Renal cortex interstitium (tissue), 15 donors: ENCODE results near the gene MGLL. TPM values are rescaled to one million over a fixed set of nuclear protein-coding genes. Genes with fewer than 3 reads are reported as not detected.
A peak's percentile ranks its signal among the peaks of the same experiment; 100 is the strongest.

ENCODE experiments used
- DNase-seq, 11 donors: peaks; one replicate each; pipeline ENCODE4 v3.0.0-alpha.2; 2013; ENCODE audit warnings: low read depth in 9 of 11, low spot score in 4 of 11; ENCODE audit errors: extremely low read depth in 1 of 11
- long read RNA-seq, 16 experiments: transcript quantifications; one replicate each; lab custom pipeline, GENCODE V29; 2026
- polyA plus RNA-seq, 3 donors: library from polyadenylated mRNA; unstranded; fragments of 120-200 nt; gene quantifications; one replicate each; pipeline ENCODE4 v1.2.1, GENCODE V29; 2013; ENCODE audit not compliant: insufficient read length in 3 of 3

MGLL gene
- polyA plus RNA-seq, result 10 to 100 TPM; 23.7 to 30.1 (median 24.5) TPM
- long read RNA-seq, donor 1, full-length matches to known transcripts, result 10 of 15 reads
- long read RNA-seq, donor 1, partial matches to known transcripts, result 5 of 15 reads
- long read RNA-seq, donor 1, other reads (novel, unspliced or antisense), result 0 of 15 reads
- long read RNA-seq, donor 2, full-length matches to known transcripts, result 10 of 10 reads
- long read RNA-seq, donor 2, partial matches to known transcripts, result 0 of 10 reads
- long read RNA-seq, donor 2, other reads (novel, unspliced or antisense), result 0 of 10 reads
- long read RNA-seq, donor 3, full-length matches to known transcripts, result 23 of 29 reads
- long read RNA-seq, donor 3, partial matches to known transcripts, result 6 of 29 reads
- long read RNA-seq, donor 3, other reads (novel, unspliced or antisense), result 0 of 29 reads
- long read RNA-seq, donor 4, full-length matches to known transcripts, result 6 of 6 reads
- long read RNA-seq, donor 4, partial matches to known transcripts, result 0 of 6 reads
- long read RNA-seq, donor 4, other reads (novel, unspliced or antisense), result 0 of 6 reads
- long read RNA-seq, donor 5, result 0 reads
- long read RNA-seq, donor 6, full-length matches to known transcripts, result 14 of 14 reads
- long read RNA-seq, donor 6, partial matches to known transcripts, result 0 of 14 reads
- long read RNA-seq, donor 6, other reads (novel, unspliced or antisense), result 0 of 14 reads
- long read RNA-seq, donor 7, full-length matches to known transcripts, result 12 of 20 reads
- long read RNA-seq, donor 7, partial matches to known transcripts, result 8 of 20 reads
- long read RNA-seq, donor 7, other reads (novel, unspliced or antisense), result 0 of 20 reads
- long read RNA-seq, donor 8, full-length matches to known transcripts, result 25 of 25 reads
- long read RNA-seq, donor 8, partial matches to known transcripts, result 0 of 25 reads
- long read RNA-seq, donor 8, other reads (novel, unspliced or antisense), result 0 of 25 reads
- long read RNA-seq, donor 9, full-length matches to known transcripts, result 10 of 10 reads
- long read RNA-seq, donor 9, partial matches to known transcripts, result 0 of 10 reads
- long read RNA-seq, donor 9, other reads (novel, unspliced or antisense), result 0 of 10 reads
- long read RNA-seq, donor 10, full-length matches to known transcripts, result 8 of 8 reads
- long read RNA-seq, donor 10, partial matches to known transcripts, result 0 of 8 reads
- long read RNA-seq, donor 10, other reads (novel, unspliced or antisense), result 0 of 8 reads
- long read RNA-seq, donor 11, full-length matches to known transcripts, result 10 of 10 reads
- long read RNA-seq, donor 11, partial matches to known transcripts, result 0 of 10 reads
- long read RNA-seq, donor 11, other reads (novel, unspliced or antisense), result 0 of 10 reads
- long read RNA-seq, donor 12, full-length matches to known transcripts, result 5 of 5 reads
- long read RNA-seq, donor 12, partial matches to known transcripts, result 0 of 5 reads
- long read RNA-seq, donor 12, other reads (novel, unspliced or antisense), result 0 of 5 reads
- long read RNA-seq, donor 13, full-length matches to known transcripts, result 20 of 20 reads
- long read RNA-seq, donor 13, partial matches to known transcripts, result 0 of 20 reads
- long read RNA-seq, donor 13, other reads (novel, unspliced or antisense), result 0 of 20 reads
- long read RNA-seq, donor 14, full-length matches to known transcripts, result 6 of 6 reads
- long read RNA-seq, donor 14, partial matches to known transcripts, result 0 of 6 reads
- long read RNA-seq, donor 14, other reads (novel, unspliced or antisense), result 0 of 6 reads
- long read RNA-seq, donor 15, full-length matches to known transcripts, result 5 of 5 reads
- long read RNA-seq, donor 15, partial matches to known transcripts, result 0 of 5 reads
- long read RNA-seq, donor 15, other reads (novel, unspliced or antisense), result 0 of 5 reads
- long read RNA-seq, donor 16, full-length matches to known transcripts, result 30 of 30 reads
- long read RNA-seq, donor 16, partial matches to known transcripts, result 0 of 30 reads
- long read RNA-seq, donor 16, other reads (novel, unspliced or antisense), result 0 of 30 reads

- peak in 3 of 11 donors; percentile 24 to 31 (median 24) for DNase-seq
Measured at GRCh38 chr3:127822041-127822681, at the start of gene MGLL. MGLL (minus strand) TSS chr3:127822515; CDS start chr3:127822318, 197 bp downstream.

- DNase-seq, result no peak
Measured at GRCh38 chr3:127870156-127870555, 47.8 kb upstream of the MGLL start.

- no peak for DNase-seq
Measured at GRCh38 chr3:127867986-127868385, 45.7 kb upstream of the MGLL start.

- no peak for DNase-seq
Measured at GRCh38 chr3:127867412-127867811, 45.1 kb upstream of the MGLL start.

- no peak for DNase-seq
Measured at GRCh38 chr3:127865941-127866340, 43.6 kb upstream of the MGLL start.

GRCh38 chr3:127860211-127860696 is 37.9 kb upstream of the MGLL start:
- DNase-seq, result no peak

GRCh38 chr3:127859730-127860129 is 37.4 kb upstream of the MGLL start:
- DNase-seq, result no peak

GRCh38 chr3:127858937-127859336 is 36.6 kb upstream of the MGLL start:
- DNase-seq, result no peak

- no peak for DNase-seq
Measured at GRCh38 chr3:127858521-127858920, 36.2 kb upstream of the MGLL start.

- no peak for DNase-seq
Measured at GRCh38 chr3:127857333-127857732, 35.0 kb upstream of the MGLL start.

- DNase-seq, result no peak
Measured at GRCh38 chr3:127856801-127857200, 34.5 kb upstream of the MGLL start.

GRCh38 chr3:127855246-127855645 is 32.9 kb upstream of the MGLL start:
- DNase-seq, result no peak

- no peak for DNase-seq
Measured at GRCh38 chr3:127853681-127854080, 31.4 kb upstream of the MGLL start.

- DNase-seq, result no peak
Measured at GRCh38 chr3:127851899-127852298, 29.6 kb upstream of the MGLL start.

GRCh38 chr3:127849368-127849767 is 27.1 kb upstream of the MGLL start:
- DNase-seq, result no peak

GRCh38 chr3:127848131-127849129 is 26.1 kb upstream of the MGLL start:
- peak in 1 of 11 donors; percentile 20 for DNase-seq
